Hematopoietic multipotent progenitor cell treated with erythropoietin and hydrocortisone succinate and interleukin-3 and kit ligand, for 6 days (in vitro differentiated cells): Measurements from ENCODE around the gene TRIP10.

ENCODE experiments used
- DNase-seq: peaks from one replicate; pipeline ENCODE4 v3.0.0-alpha.2; 2015

Gene TRIP10

DNA sequence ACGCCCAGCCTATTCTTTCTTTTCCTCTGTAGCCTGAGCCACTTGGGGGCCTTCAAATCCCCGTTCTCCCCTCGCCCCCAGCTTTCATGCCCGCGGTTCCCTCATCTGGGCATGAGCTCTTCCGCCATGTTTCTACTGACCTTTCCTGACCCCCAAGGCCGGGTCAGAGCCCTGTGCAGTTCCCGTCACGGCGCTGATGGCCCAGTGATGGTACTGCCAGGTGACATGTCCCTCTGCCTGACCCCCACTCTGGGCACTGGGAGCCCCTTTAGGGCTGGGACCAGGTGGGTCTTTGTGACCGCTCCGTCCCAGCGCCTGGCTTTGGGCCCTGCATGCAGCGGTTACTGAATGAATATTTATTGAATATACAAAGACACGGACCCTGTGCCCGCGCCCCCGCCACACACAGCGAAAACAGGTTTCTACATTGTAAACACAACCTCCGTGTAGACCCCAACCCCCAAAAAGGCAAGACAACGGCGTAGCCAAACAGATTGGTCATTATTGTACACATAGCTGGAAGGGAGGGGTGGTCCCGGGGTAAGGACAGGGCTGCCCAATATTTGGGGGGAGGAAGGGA, 9.8 kb upstream of the TRIP10 start:
- DNase-seq, result no peak

DNA sequence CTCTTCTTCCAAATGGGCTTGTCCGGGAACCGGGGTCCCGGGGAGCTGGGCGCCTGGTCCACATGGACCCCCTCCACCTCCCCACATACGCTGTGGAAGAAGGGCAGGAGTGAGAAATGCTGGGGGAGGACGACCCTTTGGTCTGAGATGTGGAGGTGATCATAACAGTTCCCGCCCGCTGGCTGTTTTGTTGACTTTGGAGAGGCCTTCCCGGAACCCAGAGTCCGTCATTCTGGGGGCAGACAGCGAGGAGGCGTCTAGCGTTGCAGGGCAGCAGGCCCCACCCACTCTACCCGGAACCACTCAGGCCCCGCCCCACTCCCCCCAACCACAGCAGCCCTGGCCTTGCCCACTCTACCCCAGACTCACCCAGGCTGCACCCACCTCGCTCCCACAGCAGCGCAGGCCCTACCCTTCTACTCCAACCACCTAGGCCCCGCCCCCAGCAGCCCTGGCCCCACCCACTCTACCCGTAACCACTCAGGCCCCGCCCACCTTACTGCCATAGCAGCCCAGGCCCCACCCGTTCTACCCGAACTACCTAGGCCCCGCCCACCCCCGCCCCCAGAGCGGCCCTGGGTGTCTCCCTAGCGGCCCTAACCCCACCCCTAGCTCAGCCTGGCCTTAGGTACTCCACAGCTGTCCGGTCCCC, 9.2 kb upstream of the TRIP10 start:
- peak; percentile 96 for DNase-seq

DNA sequence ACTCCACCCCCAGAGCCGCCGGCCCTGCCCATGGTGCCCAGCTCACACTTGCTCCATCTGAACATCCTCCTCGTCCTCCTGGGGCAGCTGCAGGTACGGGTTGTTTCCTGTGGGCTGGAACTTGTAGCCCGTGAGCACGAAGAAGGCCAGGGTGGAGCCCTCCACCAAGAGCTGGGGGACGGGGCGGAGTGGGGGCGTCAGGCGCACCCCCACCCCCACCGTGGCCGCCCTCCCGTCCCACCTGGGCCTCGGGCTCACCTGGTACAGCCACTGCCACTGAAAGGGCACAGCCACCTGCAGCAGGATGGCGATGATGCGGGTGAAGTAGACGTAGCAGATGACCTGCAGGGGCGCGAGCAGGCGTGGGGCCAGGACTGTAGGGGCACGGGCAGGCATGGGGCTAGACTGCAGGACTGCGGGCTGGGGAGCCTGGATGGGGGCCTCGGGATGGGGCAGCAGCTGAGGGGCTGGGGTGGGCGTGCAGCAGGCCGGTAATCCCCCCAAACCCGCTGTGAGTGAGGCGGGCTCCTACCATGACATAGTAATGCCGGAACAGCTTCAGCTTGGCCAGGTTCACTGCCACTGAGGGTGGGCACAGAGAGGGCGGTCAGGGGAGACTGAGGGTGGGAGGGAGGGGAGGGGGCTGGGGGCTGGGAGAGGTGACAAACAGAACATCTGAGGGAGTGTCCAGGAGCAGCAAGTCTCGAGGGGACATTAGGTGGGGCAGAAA, 8.4 kb upstream of the TRIP10 start:
- DNase-seq, result no peak

DNA sequence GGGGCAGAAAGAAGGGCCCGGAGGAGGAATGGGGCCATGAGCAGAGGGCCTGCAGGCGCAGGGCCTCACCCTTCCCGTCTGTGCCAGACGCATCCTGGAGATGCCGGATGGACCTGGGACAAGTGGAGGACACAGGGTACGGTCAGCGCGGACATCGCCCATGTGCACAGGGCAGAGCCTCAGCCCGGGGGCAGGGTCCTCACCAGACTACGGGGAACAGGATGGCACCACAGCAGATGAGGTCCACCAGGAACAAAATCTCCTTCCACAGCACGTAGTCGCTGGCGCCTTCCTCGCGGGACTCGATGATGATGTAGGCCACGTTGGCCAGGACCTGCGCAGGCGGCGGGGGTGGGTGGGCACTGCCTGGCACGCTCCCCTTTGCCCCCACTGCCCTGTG, 7.7 kb upstream of the TRIP10 start:
- DNase-seq, result no peak

DNA sequence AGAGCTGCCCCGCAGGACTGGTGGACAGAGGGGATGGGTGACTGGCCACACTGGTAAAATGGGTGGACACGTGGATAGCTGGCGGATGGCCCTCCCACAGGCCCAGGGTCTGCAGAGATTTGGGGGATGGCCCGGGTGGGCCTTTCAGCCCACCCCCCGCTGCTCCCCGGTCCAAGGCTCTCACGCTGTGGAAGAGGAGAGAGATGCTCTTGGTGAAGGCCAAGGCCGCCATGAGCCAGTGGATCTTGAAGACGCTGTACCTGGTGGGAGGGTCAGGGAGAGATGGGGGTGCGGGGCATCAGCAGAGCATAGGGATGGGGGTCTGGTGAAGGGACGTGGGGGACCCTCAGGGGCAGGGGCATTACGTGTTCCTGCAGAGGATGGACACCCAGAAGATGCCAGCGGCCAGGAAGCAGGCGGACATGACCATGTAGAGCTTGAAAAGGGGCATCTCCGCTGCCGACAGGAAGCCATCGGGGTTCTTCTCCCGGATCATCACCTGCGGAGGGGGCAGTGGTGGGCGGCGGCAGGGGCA, 6.6 kb upstream of the TRIP10 start:
- no peak for DNase-seq

DNA sequence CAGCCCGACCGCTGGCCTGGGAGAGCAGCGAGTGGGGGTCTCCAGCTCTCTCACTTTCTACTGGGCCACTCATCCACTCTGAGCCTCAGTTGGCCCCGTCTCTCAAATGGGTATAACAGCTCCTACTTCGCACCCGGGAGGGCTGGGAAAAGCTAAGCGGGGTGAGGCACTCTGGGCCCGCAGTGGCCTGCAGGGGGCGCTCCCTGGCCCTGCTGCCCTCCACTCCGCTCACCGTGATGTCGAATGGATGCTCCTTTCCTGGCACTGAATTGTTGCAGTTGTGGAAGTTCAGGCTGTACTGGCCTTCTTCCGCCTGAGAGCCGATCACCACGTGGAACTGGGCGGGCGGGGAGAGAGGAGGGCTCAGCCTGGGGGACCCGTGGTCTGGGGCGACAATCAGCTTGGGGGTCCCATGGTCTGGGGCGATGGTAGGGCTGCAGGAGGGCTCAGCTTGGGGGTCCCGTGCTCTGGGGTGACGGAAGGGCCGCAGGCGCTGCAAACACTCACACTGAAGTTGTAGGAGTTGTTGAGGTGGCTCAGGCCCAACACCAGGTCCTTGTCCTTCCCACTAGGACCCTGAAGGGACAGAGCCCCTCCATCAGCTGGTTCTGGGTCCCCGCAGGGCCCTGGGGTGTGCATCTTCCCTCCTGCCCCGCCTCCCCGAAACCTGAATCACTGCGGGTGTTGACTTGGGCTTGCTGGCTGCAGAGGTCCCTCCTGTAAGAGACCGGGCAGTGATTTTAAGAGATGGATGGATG, 6.0 kb upstream of the TRIP10 start:
- no peak for DNase-seq

DNA sequence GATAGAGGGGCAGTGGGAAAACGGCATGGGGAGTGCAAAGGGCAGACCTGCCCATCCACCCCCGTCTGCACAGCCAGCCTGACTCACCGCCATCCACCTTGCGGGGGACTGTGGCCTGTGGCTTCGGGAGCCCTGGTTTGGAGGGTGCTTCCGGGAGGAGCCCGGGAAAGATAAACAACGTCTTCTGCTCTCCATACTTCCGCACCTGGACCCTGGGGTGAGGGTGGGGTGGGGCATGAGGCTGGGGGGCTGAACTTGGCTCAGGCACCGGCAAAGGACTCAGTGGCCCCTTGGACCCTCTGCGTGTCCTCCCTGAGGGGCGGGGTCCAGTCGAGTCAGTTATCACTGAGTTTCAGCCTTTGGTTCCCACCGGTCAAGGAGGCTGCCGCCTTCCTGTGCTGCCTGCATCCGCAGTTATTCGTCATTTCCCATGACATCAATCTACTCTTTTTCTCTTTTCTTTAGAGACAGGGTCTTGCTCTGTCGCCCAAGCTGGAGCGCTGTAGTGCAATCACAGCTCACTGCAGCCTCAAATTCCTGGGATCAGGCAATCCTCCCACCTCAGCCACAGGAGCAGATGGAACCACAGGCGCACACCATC, 5.3 kb upstream of the TRIP10 start:
- no peak for DNase-seq

DNA sequence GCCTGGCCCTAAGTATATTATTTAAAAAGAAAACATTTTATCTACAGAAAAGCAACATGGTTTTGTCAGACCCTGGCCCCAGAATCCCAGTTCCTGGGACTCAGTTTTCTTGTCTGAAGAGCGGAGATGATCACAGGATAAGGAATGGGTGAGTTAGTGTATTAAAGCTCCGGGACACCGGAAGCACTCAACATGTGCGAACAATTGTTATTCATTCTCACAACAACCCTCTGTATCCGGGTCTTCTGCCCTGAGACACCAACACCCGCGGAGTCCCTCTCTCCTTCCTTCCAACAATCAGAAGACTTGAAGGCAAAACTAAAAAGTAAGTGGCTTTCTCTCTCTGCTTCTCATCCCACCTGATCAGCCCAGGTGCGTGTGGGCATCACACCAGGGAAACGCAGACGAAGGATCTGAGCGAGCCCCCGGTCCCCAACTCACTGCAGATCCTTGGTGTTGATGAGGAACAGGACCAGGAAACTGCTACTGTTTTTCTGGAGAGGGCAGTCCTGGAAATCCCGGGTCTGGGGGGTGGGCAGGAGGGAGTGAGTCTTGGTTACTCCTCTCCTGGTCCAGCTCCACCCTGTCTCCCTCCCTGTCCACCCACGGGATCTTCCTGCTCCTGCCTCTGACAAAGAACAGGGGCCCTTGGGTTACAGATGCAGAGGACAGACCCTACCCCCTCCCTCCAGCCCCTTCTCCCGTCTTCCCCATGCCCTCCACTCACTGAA, 4.1 kb upstream of the TRIP10 start:
- DNase-seq, result no peak

DNA sequence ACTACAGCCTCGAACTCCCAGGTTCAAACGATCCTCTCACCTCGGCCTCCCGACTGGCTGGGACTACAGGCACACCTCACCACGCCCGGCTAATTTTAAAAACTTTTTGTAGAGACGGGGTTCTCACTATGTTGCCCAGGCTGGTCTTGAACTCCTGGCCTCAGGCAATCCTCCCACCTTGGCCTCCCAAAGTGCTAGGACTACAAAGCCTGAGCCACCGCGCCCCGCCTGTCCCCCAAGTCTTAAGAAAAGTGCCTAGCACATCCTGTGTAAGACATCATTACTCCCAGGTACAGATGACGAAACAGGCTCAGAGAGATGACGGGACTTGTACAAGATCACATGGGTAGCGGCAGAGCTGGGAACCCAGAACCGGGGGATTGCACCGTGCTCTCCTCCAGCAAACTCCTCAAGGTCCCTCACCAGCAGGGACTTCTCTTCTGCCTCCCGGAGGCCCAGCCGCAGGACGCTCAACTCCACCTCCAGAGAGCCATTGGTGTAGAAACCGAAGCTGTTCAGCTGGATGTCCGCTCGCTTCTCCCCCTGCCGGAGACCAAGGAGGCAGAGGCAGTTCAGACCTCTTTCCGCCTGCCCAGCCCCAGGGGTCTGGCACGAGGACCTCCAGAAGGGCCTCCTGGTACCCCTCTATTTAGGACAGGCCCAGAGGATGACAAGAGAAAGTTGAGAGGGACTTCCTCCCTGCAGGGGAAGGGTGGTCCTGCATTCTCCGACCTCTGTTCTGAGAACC, 3.1 kb upstream of the TRIP10 start:
- DNase-seq, result peak; percentile 91

DNA sequence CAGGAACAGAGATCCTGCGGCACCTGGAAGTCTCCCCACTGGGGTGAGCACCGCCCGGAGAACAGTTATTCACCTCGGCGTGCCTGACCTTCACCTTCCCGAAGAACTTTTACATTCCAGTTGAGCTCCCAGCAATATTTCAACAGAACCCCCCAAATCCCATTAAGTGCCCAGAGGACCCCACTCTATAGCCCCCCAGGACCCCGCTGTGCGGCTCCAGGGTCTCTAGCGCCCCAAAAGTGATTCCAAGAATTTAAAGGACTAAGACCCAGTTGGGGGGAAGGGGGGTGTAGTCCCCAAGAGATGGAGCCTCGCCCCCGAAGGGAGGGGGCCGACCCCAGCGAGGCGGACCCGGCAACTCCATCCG, 2.6 kb upstream of the TRIP10 start:
- DNase-seq, result no peak

DNA sequence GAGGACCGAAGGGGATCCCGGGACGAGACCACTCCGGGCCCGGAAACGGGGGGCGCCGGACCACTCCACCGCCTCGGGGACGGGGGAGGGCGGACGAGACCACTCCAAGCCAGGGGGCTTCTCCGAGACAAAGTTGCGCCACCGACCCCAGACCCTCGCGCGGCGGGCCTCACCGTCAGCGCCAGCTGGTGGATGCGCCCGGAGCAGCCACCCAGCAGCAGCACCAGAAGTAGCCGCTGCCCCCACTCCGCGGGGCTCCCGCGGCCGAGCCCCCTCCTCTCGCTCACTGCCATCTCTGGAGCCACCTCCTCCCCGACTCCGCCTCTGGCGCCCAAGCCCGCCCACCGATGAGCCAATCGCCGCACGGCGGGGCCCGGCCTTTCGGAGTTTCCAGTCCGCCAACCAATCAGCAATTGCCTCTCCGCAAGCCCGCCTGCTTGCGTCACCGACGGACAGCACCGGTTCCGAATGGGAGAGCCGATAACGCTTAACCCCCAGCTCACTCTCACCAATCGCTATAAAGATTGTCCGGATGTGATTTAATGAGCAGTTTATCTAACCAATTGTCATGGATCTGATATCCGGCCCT, 2.1 kb upstream of the TRIP10 start, which contains the start of gene GPR108:
Gene GPR108 (minus strand): TSS at position 297 of the 589 bp plus-strand sequence. CDS start 4 bp downstream, at position 293.
- peak; percentile 100 for DNase-seq

DNA sequence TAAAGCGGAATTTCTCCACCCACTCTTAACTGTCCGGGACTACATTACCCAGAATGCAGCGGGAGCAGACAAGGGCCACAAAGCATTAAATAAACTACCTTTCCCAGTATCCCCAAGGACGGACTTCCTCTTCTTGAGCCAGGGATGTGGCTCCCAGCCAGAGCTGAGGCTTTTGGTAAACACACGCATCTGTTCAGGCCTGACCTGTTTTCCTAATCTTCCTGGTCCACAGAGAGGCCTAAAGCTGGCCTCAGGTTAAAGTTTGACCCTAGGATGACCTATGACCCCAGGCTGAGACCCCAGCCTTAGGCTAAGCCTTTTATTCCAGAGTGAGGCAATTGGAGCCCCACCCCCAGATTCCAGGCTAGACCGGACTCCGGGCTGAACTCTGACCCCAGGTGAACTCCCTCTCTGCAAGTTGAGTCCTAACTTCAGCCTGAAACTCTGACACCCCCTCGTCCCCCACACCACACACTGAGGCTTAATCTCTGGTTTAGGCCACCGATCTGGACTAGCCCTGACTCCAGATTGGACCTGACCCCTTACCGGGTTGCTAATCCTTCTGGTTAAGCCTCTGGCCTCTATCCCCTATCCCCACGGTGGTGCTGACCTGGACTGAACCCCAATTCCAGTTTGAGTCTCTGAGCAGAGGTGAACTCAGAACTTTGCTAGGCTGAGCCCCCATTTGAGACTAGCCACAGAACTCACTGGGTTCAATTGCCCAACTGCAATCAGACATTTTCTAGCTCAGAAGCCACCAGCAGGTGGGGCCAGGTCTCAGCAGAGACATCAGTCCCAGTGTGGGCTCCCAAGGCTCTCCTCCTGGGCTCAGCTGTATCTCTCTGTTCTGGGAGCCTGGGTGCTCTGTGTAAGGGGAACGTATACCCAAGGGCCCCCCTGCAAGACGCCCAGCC, 1.4 kb upstream of the TRIP10 start:
- DNase-seq, result peak; percentile 96

DNA sequence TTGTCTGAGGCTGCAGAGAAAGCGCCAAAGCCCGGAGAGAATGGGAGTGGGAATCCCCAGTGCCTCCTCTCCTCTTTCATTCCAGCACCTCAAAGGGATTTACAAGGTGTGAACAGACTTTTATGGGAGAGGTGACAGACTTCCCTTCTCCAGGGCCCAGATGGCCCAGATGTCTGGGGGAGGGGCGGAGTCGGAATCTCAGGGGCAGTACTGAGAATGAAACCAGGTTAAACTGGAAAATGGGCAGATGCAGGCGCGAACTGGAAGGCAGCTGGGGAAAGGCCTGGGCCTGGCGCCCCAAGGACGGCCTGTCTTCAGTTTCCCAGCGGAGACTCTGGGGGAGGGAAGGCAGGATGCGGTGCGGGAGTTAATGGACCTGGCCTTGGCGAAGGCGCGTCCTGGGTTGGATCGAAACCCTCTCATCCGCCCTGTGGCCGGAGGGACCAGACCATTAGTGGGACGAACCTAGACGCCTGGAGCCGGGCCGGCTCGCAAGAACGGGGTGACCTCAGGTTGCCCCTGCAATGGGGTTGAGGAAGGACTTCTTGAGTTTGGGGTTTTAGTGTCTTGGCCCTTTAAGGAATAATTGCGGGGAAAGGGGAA, 592 bp upstream of the TRIP10 start:
- DNase-seq, result peak; percentile 39

DNA sequence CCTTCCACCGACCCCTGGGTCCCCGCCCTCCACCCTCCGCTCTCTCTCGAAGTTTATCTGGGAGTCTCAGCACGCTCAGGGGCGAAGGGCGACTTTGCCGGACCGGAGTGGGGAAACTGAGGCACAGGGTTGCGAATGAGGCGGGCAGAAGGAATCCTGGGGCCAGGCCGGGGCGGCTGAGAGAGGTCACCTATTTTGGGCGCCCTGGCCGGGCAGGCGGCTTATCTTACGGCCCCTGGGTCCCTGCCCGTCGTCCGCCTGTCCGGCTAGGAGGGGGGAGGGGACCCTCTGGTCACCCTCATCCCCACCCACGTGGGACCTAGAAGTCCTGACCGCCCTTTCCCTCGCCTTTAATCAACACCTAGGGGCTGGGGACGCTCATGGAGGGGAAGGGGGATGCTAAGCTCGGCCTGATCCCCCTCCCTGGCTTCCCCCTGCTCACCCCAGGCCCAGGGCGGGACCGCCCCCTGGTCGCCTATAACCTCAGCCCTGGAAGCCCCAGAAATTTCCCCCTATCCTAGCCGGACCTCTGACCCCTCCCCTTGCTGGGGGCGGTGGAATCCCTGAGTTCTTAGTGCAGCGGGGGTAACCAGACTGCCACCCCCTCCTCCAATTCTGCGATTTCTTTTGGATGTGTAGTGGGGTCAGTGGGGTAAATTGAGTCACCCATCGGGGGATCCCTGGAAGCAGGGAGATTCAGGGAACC, 556 bp downstream of the TRIP10 start:
- DNase-seq, result no peak

DNA sequence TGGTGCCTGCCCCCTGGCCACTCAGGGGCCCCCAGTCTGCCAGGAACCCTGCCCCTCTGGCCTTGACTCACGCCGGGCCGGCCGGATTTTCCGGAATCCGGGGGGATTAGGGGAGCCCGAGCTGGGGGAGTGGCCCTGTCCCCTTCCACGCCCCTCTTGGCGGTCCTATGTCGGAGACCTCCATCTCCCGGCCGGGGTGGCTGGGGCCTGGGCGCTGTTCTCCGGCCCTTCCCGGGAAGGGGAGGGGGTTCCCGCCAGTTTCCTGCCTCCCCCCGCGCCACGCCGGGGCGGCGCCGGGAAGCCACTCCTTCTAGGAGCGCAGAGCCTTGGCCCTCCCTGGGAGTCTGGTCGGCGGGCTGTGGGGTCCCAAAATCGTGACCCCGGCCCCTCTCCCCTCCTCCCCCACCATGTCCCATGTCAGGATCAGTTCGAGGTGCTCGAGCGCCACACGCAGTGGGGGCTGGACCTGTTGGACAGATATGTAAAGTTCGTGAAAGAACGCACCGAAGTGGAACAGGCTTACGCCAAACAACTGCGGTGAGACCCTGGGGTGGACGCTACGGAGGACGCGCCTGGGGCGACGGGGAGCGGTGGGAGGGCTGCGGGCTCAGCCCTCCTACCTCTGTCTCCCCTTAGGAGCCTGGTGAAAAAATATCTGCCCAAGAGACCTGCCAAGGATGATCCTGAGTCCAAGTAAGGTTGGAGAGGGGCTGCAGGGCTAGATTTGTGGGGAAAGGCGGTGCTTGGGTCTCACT, 1.3 kb downstream of the TRIP10 start:
- DNase-seq, result no peak

DNA sequence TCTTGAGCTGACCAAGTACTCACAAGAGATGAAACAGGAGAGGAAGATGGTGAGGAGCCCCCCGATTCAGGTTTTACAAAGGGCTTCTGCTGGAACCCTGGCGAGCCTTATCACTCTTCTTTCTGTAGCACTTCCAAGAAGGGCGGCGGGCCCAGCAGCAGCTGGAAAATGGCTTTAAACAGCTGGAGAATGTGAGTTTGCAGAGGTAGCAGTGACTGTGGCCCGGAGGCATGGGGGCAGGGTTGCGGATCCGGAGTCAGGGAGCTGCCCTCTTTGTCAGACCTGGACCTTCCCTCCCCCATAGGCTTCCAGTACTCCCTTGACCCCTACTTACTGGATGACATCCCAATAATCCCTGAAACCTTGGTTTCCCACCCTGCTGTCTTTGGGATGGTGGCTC, 3.6 kb downstream of the TRIP10 start:
- no peak for DNase-seq

DNA sequence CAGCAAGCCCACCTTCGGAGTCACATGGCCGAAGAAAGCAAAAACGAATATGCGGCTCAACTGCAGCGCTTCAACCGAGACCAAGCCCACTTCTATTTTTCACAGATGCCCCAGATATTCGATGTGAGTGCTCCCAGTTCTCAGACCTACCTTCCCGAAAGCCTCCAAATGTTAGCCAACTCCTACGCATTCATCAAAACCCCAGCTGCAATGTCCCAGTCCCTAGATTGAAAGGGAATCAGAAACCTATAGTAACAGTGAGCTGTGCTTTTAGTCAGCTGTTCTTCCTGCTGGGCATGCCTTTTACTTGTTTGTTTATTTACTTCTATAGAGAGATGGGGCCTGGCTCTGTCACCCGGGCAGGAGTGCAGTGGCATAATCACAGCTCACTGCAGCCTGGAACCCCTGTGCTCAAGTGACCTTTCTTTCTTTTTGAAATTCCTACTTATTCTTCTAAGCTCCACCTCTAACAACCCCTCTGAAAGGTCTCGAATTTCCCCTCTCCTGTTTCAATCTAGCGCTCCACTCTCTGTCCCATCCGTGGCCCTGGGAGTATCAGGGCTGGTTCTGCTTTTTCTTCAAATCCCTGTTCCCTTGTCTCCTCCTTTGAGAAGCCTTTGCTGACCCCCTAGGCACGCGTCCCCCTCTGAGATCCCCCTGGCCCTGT, 4.4 kb downstream of the TRIP10 start:
- DNase-seq, result no peak
